Mesenchymal stem cell (in vitro differentiated cells and primary cell): ENCODE data around the gene TSC22D2.

Source experiments
- DNase-seq: peaks from one replicate; pipeline ENCODE4 v3.0.0-alpha.2; 2013
- H2AFZ ChIP-seq: one replicate; pipeline ENCODE4 v1.6.1; 2013; ENCODE audit warnings: low read depth, mild to moderate bottlenecking, control low read depth, inconsistent platforms, low read length, moderate library complexity
- H2AK5ac ChIP-seq: 2 replicates; pipeline ENCODE4 v1.6.1; 2013; ENCODE audit warnings: low read length, moderate library complexity, mild to moderate bottlenecking, inconsistent platforms; ENCODE audit not compliant: severe bottlenecking
- H2BK120ac ChIP-seq: one replicate; pipeline ENCODE4 v1.6.1; 2013; ENCODE audit warnings: low read depth, mild to moderate bottlenecking, inconsistent platforms, low read length, moderate library complexity
- H2BK12ac ChIP-seq, 2 experiments: one replicate each; pipeline ENCODE4 v1.6.1; 2013; ENCODE audit warnings: inconsistent platforms in 2 of 2, low read length in 2 of 2, mild to moderate bottlenecking in 2 of 2, moderate library complexity in 2 of 2, control low read depth in 1 of 2
- H2BK15ac ChIP-seq: one replicate; pipeline ENCODE4 v1.6.1; 2013; ENCODE audit warnings: mild to moderate bottlenecking, low read depth, inconsistent platforms; ENCODE audit not compliant: poor library complexity, severe bottlenecking
- H2BK5ac ChIP-seq: 2 replicates; pipeline ENCODE4 v1.6.1; 2013; ENCODE audit warnings: low read depth, mild to moderate bottlenecking, low read length, control low read depth, inconsistent platforms; ENCODE audit not compliant: poor library complexity, severe bottlenecking
- H3K14ac ChIP-seq, 2 experiments: one replicate each; pipeline ENCODE4 v1.6.1; 2013; ENCODE audit warnings: inconsistent platforms in 2 of 2, low read length in 2 of 2, control low read depth in 1 of 2, mild to moderate bottlenecking in 1 of 2, moderate library complexity in 1 of 2
- H3K18ac ChIP-seq, 2 experiments: one replicate each; pipeline ENCODE4 v1.6.1; 2013; ENCODE audit warnings: inconsistent platforms in 2 of 2, low read length in 2 of 2, control low read depth in 1 of 2, low read depth in 1 of 2, mild to moderate bottlenecking in 1 of 2
- H3K23ac ChIP-seq, 2 experiments: one replicate each; pipeline ENCODE4 v1.6.1; 2013; ENCODE audit warnings: inconsistent platforms in 2 of 2, low read length in 2 of 2, mild to moderate bottlenecking in 2 of 2, moderate library complexity in 2 of 2, control low read depth in 1 of 2
- H3K27ac ChIP-seq: 2 replicates; pipeline ENCODE4 v1.5.1; 2013; ENCODE audit warnings: mild to moderate bottlenecking, moderate library complexity, low read length, control low read depth, inconsistent platforms; ENCODE audit not compliant: poor library complexity, severe bottlenecking
- H3K27me3 ChIP-seq, 2 experiments: 2 replicates each; pipeline versions ENCODE4 v1.6.1 to v1.7.0; 2013; ENCODE audit warnings: low read length in 2 of 2, mild to moderate bottlenecking in 2 of 2, moderate library complexity in 2 of 2, control low read depth in 1 of 2, inconsistent platforms in 1 of 2; ENCODE audit not compliant: control insufficient read depth in 1 of 2, insufficient read depth in 1 of 2
- H3K36me3 ChIP-seq, 2 experiments: 2 replicates each; pipeline versions ENCODE4 v1.6.1 to v1.7.0; 2013; ENCODE audit warnings: low read length in 2 of 2, control low read depth in 1 of 2, inconsistent platforms in 1 of 2, low read depth in 1 of 2, mild to moderate bottlenecking in 1 of 2; ENCODE audit not compliant: insufficient read depth in 2 of 2, control insufficient read depth in 1 of 2
- H3K4ac ChIP-seq, 2 experiments: one replicate each; pipeline ENCODE4 v1.6.1; 2013; ENCODE audit warnings: inconsistent platforms in 2 of 2, low read length in 2 of 2, mild to moderate bottlenecking in 2 of 2, moderate library complexity in 2 of 2, control low read depth in 1 of 2, low read depth in 1 of 2
- H3K4me1 ChIP-seq: 2 replicates; pipeline ENCODE4 v1.6.1; 2013; ENCODE audit warnings: low read depth, low read length, control low read depth; ENCODE audit not compliant: control insufficient read depth, insufficient read depth
- H3K4me2 ChIP-seq: 2 replicates; pipeline ENCODE4 v1.6.1; 2013; ENCODE audit warnings: low read length, mild to moderate bottlenecking, inconsistent platforms; ENCODE audit not compliant: poor library complexity, severe bottlenecking
- H3K4me3 ChIP-seq, 2 experiments: 2 replicates each; pipeline versions ENCODE4 v1.5.1 to v1.7.0; 2013; ENCODE audit warnings: low read length in 2 of 2, mild to moderate bottlenecking in 2 of 2, control low read depth in 1 of 2, low read depth in 1 of 2; ENCODE audit not compliant: insufficient read depth in 1 of 2
- H3K79me1 ChIP-seq: replicated peaks from 2 replicates; pipeline ENCODE4 v1.6.1; 2013; ENCODE audit warnings: mild to moderate bottlenecking, control low read depth, low read length, inconsistent platforms; ENCODE audit not compliant: poor library complexity, severe bottlenecking
- H3K9ac ChIP-seq: 2 replicates; pipeline ENCODE4 v1.7.0; 2013; ENCODE audit warnings: mild to moderate bottlenecking, low read length, moderate library complexity
- H3K9me3 ChIP-seq: 2 replicates; pipeline ENCODE4 v1.7.0; 2013; ENCODE audit warnings: mild to moderate bottlenecking, low read length; ENCODE audit not compliant: control insufficient read depth
- H4K8ac ChIP-seq: one replicate; pipeline ENCODE4 v1.6.1; 2013; ENCODE audit warnings: inconsistent platforms, mild to moderate bottlenecking, low read length, moderate library complexity
- H4K91ac ChIP-seq: one replicate; pipeline ENCODE4 v1.6.1; 2013; ENCODE audit warnings: mild to moderate bottlenecking, low read length, inconsistent platforms
- WGBS: methylation state at CpG from one replicate; pipeline ENCODE4 v1.1.7; 2013; ENCODE audit warnings: mixed read lengths; 5-methylcytosine and 5-hydroxymethylcytosine counted together

Gene TSC22D2

GRCh38 chr3:150464684-150465083 lies 56.6 kb downstream of the TSC22D2 start:
- Histone ChIP-seq H2BK120ac (no peak overlapping the region), H3K23ac (no peak overlapping the region), H3K79me1 (peaks cover 7% of the 10 kb centered on the region), H3K18ac (no peak overlapping the region), H3K27me3 (no peaks in the 10 kb centered on the region), H3K9ac (no peak overlapping the region), H2AK5ac (no peak overlapping the region), H4K8ac (no peak overlapping the region), H3K4me1 (peaks cover 1% of the 10 kb centered on the region), H3K4me3 (no peak overlapping the region), H3K4me2 (no peak overlapping the region), H4K91ac (no peak overlapping the region), H3K14ac (no peak overlapping the region), H2AFZ (no peak overlapping the region), H2BK15ac (no peak overlapping the region), H3K36me3 (peaks cover 0 to 36% of the 10 kb centered on the region in 2 experiments), H2BK12ac (no peak overlapping the region), H3K9me3 (no peaks in the 10 kb centered on the region), H3K27ac (no peak overlapping the region), H2BK5ac (no peak overlapping the region), H3K4ac (no peak overlapping the region)
- no CpG with 5 or more reads among the region's 2 CpGs for WGBS
- DNase-seq: no peak

- Histone ChIP-seq H3K14ac (no peak overlapping the region), H3K4me1 (peaks cover 1% of the 10 kb centered on the region), H3K9me3 (no peaks in the 10 kb centered on the region), H2BK15ac (no peak overlapping the region), H3K4me3 (no peak overlapping the region), H2BK120ac (no peak overlapping the region), H3K27me3 (no peaks in the 10 kb centered on the region), H4K8ac (no peak overlapping the region), H3K36me3 (peaks cover 0 to 18% of the 10 kb centered on the region in 2 experiments), H4K91ac (no peak overlapping the region), H2AK5ac (no peak overlapping the region), H3K27ac (peak overlapping the region; percentile 23), H3K4ac (no peak overlapping the region), H3K18ac (no peak overlapping the region), H2BK5ac (no peak overlapping the region), H3K23ac (no peak overlapping the region), H3K9ac (no peak overlapping the region), H2BK12ac (no peak overlapping the region), H3K4me2 (no peak overlapping the region), H2AFZ (no peak overlapping the region), H3K79me1 (peaks cover 3% of the 10 kb centered on the region)
- DNase-seq: no peak
- 100% methylated on average over 1 of the region's 1 CpG for WGBS
Measured at GRCh38 chr3:150467381-150467780, 59.3 kb downstream of the TSC22D2 start.

- Histone ChIP-seq H3K14ac (no peak overlapping the region), H2AK5ac (peak overlapping the region; percentile 95), H3K23ac (no peak overlapping the region), H3K4me2 (no peak overlapping the region), H3K4ac (no peak overlapping the region), H4K91ac (no peak overlapping the region), H2BK12ac (peak overlapping the region in 1 of 2 experiments; percentile 54), H2BK120ac (no peak overlapping the region), H2BK15ac (no peak overlapping the region), H3K27ac (peak overlapping the region; percentile 97), H3K9me3 (no peaks in the 10 kb centered on the region), H4K8ac (no peak overlapping the region), H3K4me1 (peaks cover 1% of the 10 kb centered on the region), H3K27me3 (no peaks in the 10 kb centered on the region), H2AFZ (no peak overlapping the region), H3K4me3 (peak overlapping the region in 1 of 2 experiments; percentile 14), H3K36me3 (peaks cover 0 to 16% of the 10 kb centered on the region in 2 experiments), H3K18ac (peak overlapping the region in 1 of 2 experiments; percentile 25), H3K9ac (peak overlapping the region; percentile 32), H2BK5ac (peak overlapping the region; percentile 63), H3K79me1 (no peaks in the 10 kb centered on the region)
- DNase-seq: peak; percentile 97
- WGBS: 79% methylated on average over 15 of the region's 15 CpGs
Measured at GRCh38 chr3:150469031-150469930, 61.2 kb downstream of the TSC22D2 start.

GRCh38 chr3:150469931-150470740 lies 62.0 kb downstream of the TSC22D2 start:
- Histone ChIP-seq H3K36me3 (peaks cover 0 to 9% of the 10 kb centered on the region in 2 experiments), H3K18ac (no peak overlapping the region)
- 10% methylated on average over 2 of the region's 7 CpGs for WGBS

More at GRCh38 chr3:150469931-150470740, 62.0 kb downstream of the TSC22D2 start:
- peak overlapping the region; percentile 32 for H3K9ac ChIP-seq
- no peak overlapping the region for H2BK120ac ChIP-seq
- peak overlapping the region; percentile 75 for H3K27ac ChIP-seq
- no peaks in the 10 kb centered on the region for H3K9me3 ChIP-seq
- DNase-seq: peak; percentile 65
- no peak overlapping the region for H4K91ac ChIP-seq
- peak overlapping the region; percentile 19 for H2BK5ac ChIP-seq
- H2BK12ac ChIP-seq: no peak overlapping the region
- no peaks in the 10 kb centered on the region for H3K79me1 ChIP-seq
- H3K14ac ChIP-seq: no peak overlapping the region
- no peak overlapping the region for H3K23ac ChIP-seq
- H3K4me2 ChIP-seq: peak overlapping the region; percentile 44
- H3K4me3 ChIP-seq: no peak overlapping the region
- H2AK5ac ChIP-seq: no peak overlapping the region
- peaks cover 1% of the 10 kb centered on the region for H3K4me1 ChIP-seq
- H3K4ac ChIP-seq: no peak overlapping the region
- H2BK15ac ChIP-seq: no peak overlapping the region
- no peaks in the 10 kb centered on the region for H3K27me3 ChIP-seq
- no peak overlapping the region for H2AFZ ChIP-seq
- H4K8ac ChIP-seq: no peak overlapping the region
